Natural killer cell (primary cell): Measurements from ENCODE around the gene ADAMTS14. TPM values are rescaled to one million over a fixed set of nuclear protein-coding genes. Genes with fewer than 3 reads are reported as not detected.
"Not testable (repeated sequence)": the region's sequence is repeated elsewhere in the genome, so short reads cannot be mapped to it uniquely, and the experiment has no call there.

Experiments used
- ATAC-seq, 3 donors: fragments of 150-1000 bp in 2 of 3; fragments of 200-7000 bp in 1 of 3; cut with Tn5 transposase; 1 replicate in 1 of 3; 2 replicates in 2 of 3; pipeline ENCODE4 v1.10.0; 2021; ENCODE audit warnings: mild to moderate bottlenecking in 2 of 3, moderate library complexity in 2 of 3
- DNase-seq, 2 donors: peaks; one replicate each; pipeline versions ENCODE4 v3.0.0 to v3.0.0-alpha.2; 2013 to 2021; ENCODE audit warnings: mixed read lengths in 1 of 2
- H3K27ac ChIP-seq: one replicate; pipeline ENCODE4 v1.5.1; 2013; ENCODE audit warnings: mild to moderate bottlenecking, low read length
- H3K27me3 ChIP-seq: one replicate; pipeline ENCODE4 v1.6.1; 2013; ENCODE audit warnings: low read length; ENCODE audit not compliant: control insufficient read depth, insufficient read depth
- H3K36me3 ChIP-seq: one replicate; pipeline ENCODE4 v1.6.1; 2013; ENCODE audit warnings: low read length; ENCODE audit not compliant: control insufficient read depth, insufficient read depth
- H3K4me1 ChIP-seq: one replicate; pipeline ENCODE4 v1.6.1; 2013; ENCODE audit warnings: low read length; ENCODE audit not compliant: control insufficient read depth, insufficient read depth
- H3K4me3 ChIP-seq: one replicate; pipeline ENCODE4 v1.5.1; 2013; ENCODE audit warnings: low read length
- H3K9me3 ChIP-seq: one replicate; pipeline ENCODE4 v1.6.1; 2013; ENCODE audit warnings: low read length; ENCODE audit not compliant: control insufficient read depth, insufficient read depth
- H3K27ac Mint-ChIP-seq, 2 donors: one replicate each; pipeline ENCODE4 v1.8.0; 2022; ENCODE audit warnings: mild to moderate bottlenecking in 2 of 2, mixed read lengths in 2 of 2, moderate library complexity in 1 of 2
- H3K27me3 Mint-ChIP-seq, 2 donors: one replicate each; pipeline ENCODE4 v1.8.0; 2022; ENCODE audit warnings: low read depth in 2 of 2, mixed read lengths in 2 of 2
- H3K36me3 Mint-ChIP-seq: one replicate; pipeline ENCODE4 v1.8.0; 2022; ENCODE audit warnings: mixed read lengths
- H3K4me1 Mint-ChIP-seq, 2 donors: one replicate each; pipeline ENCODE4 v1.8.0; 2022; ENCODE audit warnings: mixed read lengths in 2 of 2
- H3K4me3 Mint-ChIP-seq: one replicate; pipeline ENCODE4 v1.8.0; 2022; ENCODE audit warnings: mild to moderate bottlenecking, moderate library complexity, mixed read lengths
- H3K9me3 Mint-ChIP-seq, 2 donors: one replicate each; pipeline ENCODE4 v1.8.0; 2022; ENCODE audit warnings: mixed read lengths in 2 of 2
- WGBS: methylation state at CpG from one replicate; pipeline ENCODE4 v1.1.7; 2013; ENCODE audit warnings: missing lambda C conversion rate; ENCODE audit not compliant: insufficient coverage; 5-methylcytosine and 5-hydroxymethylcytosine counted together
- intact Hi-C: fragments of 100-400 bp; cut with micrococcal nuclease; formaldehyde crosslinking; loops from one replicate; pipeline ENCODE4 v1.14.2; 2022
- total RNA-seq, 4 donors: library from RNA; stranded (reverse); fragments of 120-200 nt in 1 of 4; gene quantifications; one replicate each; pipeline versions ENCODE4 v1.2.3 to v1.2.4, GENCODE V29; 2013 to 2022
- TF ChIP-seq, protein P1 (sequence below): fragments of 200-600 bp; IDR thresholded peaks from one replicate; pipeline ENCODE4 v1.8.0; 2022; ENCODE audit warnings: antibody characterized with exemption

The ADAMTS14 gene
- total RNA-seq, 3 donors from 2014 or later (not counting 1 experiment from before 2014, with no cell fraction given), result 0.70 to 1.5 (median 1.1) TPM

GRCh38 chr10:70664702-70665195, 7.6 kb upstream of the ADAMTS14 start:
- TF ChIP-seq, protein P1, sequence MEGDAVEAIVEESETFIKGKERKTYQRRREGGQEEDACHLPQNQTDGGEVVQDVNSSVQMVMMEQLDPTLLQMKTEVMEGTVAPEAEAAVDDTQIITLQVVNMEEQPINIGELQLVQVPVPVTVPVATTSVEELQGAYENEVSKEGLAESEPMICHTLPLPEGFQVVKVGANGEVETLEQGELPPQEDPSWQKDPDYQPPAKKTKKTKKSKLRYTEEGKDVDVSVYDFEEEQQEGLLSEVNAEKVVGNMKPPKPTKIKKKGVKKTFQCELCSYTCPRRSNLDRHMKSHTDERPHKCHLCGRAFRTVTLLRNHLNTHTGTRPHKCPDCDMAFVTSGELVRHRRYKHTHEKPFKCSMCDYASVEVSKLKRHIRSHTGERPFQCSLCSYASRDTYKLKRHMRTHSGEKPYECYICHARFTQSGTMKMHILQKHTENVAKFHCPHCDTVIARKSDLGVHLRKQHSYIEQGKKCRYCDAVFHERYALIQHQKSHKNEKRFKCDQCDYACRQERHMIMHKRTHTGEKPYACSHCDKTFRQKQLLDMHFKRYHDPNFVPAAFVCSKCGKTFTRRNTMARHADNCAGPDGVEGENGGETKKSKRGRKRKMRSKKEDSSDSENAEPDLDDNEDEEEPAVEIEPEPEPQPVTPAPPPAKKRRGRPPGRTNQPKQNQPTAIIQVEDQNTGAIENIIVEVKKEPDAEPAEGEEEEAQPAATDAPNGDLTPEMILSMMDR, result no peak
- Mint-ChIP-seq H3K36me3 (no peaks in the 10 kb centered on the region), H3K27me3 (peaks cover 0 to 3% of the 10 kb centered on the region in 2 donors), H3K9me3 (no peaks in the 10 kb centered on the region), H3K27ac (no peak overlapping the region), H3K4me1 (peaks cover 11 to 23% of the 10 kb centered on the region in 2 donors), H3K4me3 (no peak overlapping the region)
- H3K4me1 ChIP-seq, result peaks cover 5% of the 10 kb centered on the region
- DNase-seq, result no peak
- H3K27ac ChIP-seq, result no peak overlapping the region
- H3K9me3 ChIP-seq, result no peaks in the 10 kb centered on the region
- ATAC-seq, result no peak
- no peaks in the 10 kb centered on the region for H3K27me3 ChIP-seq
- H3K4me3 ChIP-seq, result no peak overlapping the region
- WGBS, result 50% methylated on average over 6 of the region's 6 CpGs
- no peaks in the 10 kb centered on the region for H3K36me3 ChIP-seq
- intact Hi-C loops, result no loop called here

DNA sequence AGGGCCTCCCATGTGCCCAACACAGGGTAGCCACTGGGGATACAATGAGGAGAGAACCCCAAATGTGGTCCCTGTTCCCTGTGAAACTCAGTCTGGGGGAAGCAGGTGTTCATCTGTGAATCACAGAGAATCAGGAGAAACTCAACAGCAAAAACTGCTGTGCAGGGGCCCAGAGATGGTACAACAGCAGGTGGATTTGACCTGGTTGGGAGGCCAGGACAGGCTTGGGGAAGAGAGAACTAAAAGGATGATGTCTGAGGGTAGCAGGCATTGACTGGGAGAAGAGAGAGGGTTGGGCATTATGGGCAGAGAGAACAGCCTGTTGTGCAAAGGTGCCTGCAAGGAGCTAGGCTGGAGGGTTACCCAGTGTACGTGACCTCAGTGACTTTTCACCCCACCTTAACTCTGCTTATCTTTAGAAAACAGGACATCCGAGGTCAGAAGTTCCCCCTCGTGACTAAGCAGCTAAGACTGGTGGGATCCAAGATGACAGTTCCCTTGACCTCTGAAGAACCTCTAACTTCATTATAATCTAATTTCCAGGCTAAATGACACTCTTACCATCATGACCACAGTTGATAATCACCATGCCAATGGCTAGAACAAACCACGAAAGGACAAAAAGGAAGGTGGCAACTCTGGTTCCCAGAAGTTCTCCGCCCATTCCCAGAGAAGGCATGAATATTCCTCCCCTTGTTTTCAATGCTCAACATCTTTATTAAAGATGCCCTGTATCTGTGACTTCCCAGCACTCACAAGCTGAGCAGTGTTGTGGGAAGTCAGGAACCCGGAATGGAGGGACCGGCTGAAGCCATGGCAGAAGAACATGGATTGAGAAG, 5.1 kb upstream of the ADAMTS14 start:
- Histone ChIP-seq H3K36me3 (no peaks in the 10 kb centered on the region), H3K27me3 (no peaks in the 10 kb centered on the region), H3K9me3 (no peaks in the 10 kb centered on the region), H3K27ac (no peak overlapping the region), H3K4me3 (no peak overlapping the region), H3K4me1 (peaks cover 11% of the 10 kb centered on the region)
- Mint-ChIP-seq H3K27ac (no peak overlapping the region), H3K4me3 (no peak overlapping the region), H3K36me3 (no peaks in the 10 kb centered on the region), H3K4me1 (peaks cover 18 to 21% of the 10 kb centered on the region in 2 donors), H3K27me3 (no peaks in the 10 kb centered on the region), H3K9me3 (no peaks in the 10 kb centered on the region)
- TF ChIP-seq, protein P1, result no peak
- 61% methylated on average over 7 of the region's 7 CpGs for WGBS
- ATAC-seq (peak in 2 of 3 donors; percentile 21 to 40), DNase-seq (no peak)
- intact Hi-C loops, result no loop called here

DNA sequence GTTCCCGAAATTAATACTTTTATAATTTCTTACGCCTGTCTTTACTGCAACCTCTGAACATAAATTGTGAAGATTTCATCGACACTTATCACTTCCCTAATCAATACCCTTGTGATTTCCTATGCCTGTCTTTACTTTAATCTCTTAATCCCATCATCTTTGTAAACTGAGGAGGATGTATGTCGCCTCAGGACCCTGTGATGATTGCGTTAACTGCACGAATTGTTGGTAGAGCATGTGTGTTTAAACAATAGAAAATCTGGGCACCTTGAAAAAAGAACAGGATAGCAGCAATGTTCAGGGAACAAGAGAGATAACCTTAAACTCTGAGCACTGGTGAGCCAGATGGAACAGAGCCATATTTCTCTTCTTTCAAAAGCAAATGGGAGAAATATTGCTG, 4.5 kb upstream of the ADAMTS14 start:
- H3K4me3 ChIP-seq, H3K27ac Mint-ChIP-seq, H3K27ac ChIP-seq, H3K36me3 ChIP-seq, H3K9me3 Mint-ChIP-seq, DNase-seq, ATAC-seq, H3K36me3 Mint-ChIP-seq, H3K27me3 ChIP-seq, H3K9me3 ChIP-seq, intact Hi-C loops, H3K27me3 Mint-ChIP-seq, H3K4me3 Mint-ChIP-seq: not testable (repeated sequence)
- peaks cover 19 to 22% of the 10 kb centered on the region in 2 donors for H3K4me1 Mint-ChIP-seq
- H3K4me1 ChIP-seq, result peaks cover 12% of the 10 kb centered on the region
- 96% methylated on average over 5 of the region's 6 CpGs for WGBS

GRCh38 chr10:70668454-70668970, 3.8 kb upstream of the ADAMTS14 start:
- Mint-ChIP-seq H3K27me3 (peaks cover 6 to 8% of the 10 kb centered on the region in 2 donors), H3K9me3 (no peaks in the 10 kb centered on the region), H3K4me3 (no peak overlapping the region), H3K36me3 (no peaks in the 10 kb centered on the region), H3K4me1 (peaks cover 25 to 29% of the 10 kb centered on the region in 2 donors), H3K27ac (no peak overlapping the region)
- H3K27ac ChIP-seq, result no peak overlapping the region
- TF ChIP-seq, protein P1, result no peak
- no peak overlapping the region for H3K4me3 ChIP-seq
- H3K36me3 ChIP-seq, result no peaks in the 10 kb centered on the region
- no peak for DNase-seq
- no peaks in the 10 kb centered on the region for H3K9me3 ChIP-seq
- intact Hi-C loops, result no loop called here
- no peaks in the 10 kb centered on the region for H3K27me3 ChIP-seq
- no peak for ATAC-seq
- peaks cover 19% of the 10 kb centered on the region for H3K4me1 ChIP-seq
- WGBS, result 95% methylated on average over 10 of the region's 10 CpGs
